IMR-90 (cell line): ENCODE measurements around the gene UNC5B. TPM values are rescaled to one million over a fixed set of nuclear protein-coding genes. Genes with fewer than 3 reads are reported as not detected.

Experiments
- ATAC-seq: fragments of 200-7000 bp; cut with Tn5 transposase; 2 replicates; pipeline ENCODE4 v1.9.1; 2020; ENCODE audit warnings: low read depth, mild to moderate bottlenecking, moderate library complexity
- BruUV-seq: library from RNA; stranded (reverse); fragments of 400-500 nt; replicated peaks from 2 replicates; lab custom pipeline; 2021; lab: Mats Ljungman, UMichigan
- CTCF ChIA-PET: fragments of 300-600 bp; formaldehyde crosslinking; extraction: SDS; loops from one replicate; lab custom pipeline; 2021; ENCODE audit warnings: antibody characterized with exemption; lab: Yijun Ruan, JAX
- POLR2A ChIA-PET: fragments of 300-600 bp; sonication (Branson Sonifier 250); formaldehyde crosslinking; loops from one replicate; lab custom pipeline; 2022; ENCODE audit warnings: antibody characterized with exemption; ENCODE audit not compliant: unreplicated experiment; lab: Charles Lee
- DNase-seq: peaks from one replicate; pipeline ENCODE4 v3.0.0; 2013
- H2AFZ ChIP-seq: replicated peaks from 2 replicates; pipeline ENCODE3; 2013; ENCODE audit warnings: low read length, mild to moderate bottlenecking; ENCODE audit not compliant: poor library complexity
- H2AK5ac ChIP-seq: 2 replicates; pipeline ENCODE4 v1.6.1; 2013; ENCODE audit warnings: low read depth, low read length, inconsistent platforms
- H2AK9ac ChIP-seq: replicated peaks from 2 replicates; pipeline ENCODE3; 2013; ENCODE audit warnings: mild to moderate bottlenecking, low read depth, low read length, moderate library complexity; ENCODE audit not compliant: poor library complexity
- H2BK120ac ChIP-seq: 2 replicates; pipeline ENCODE4 v1.6.1; 2013; ENCODE audit warnings: low read depth, low read length, inconsistent platforms
- H2BK15ac ChIP-seq: 3 replicates; pipeline ENCODE4 v1.6.1; 2013; ENCODE audit warnings: low read depth, low read length, inconsistent platforms
- H2BK20ac ChIP-seq: 2 replicates; pipeline ENCODE4 v1.6.1; 2013; ENCODE audit warnings: low read depth, mild to moderate bottlenecking, inconsistent platforms, low read length, moderate library complexity
- H2BK5ac ChIP-seq: 2 replicates; pipeline ENCODE4 v1.6.1; 2013; ENCODE audit warnings: mild to moderate bottlenecking, low read depth, low read length, inconsistent platforms; ENCODE audit not compliant: poor library complexity, severe bottlenecking
- H3K14ac ChIP-seq: replicated peaks from 2 replicates; pipeline ENCODE4 v1.6.1; 2013; ENCODE audit warnings: low read depth, low read length, inconsistent platforms
- H3K18ac ChIP-seq: 2 replicates; pipeline ENCODE4 v1.6.1; 2013; ENCODE audit warnings: low read depth, low read length, control low read depth
- H3K23ac ChIP-seq: 2 replicates; pipeline ENCODE4 v1.6.1; 2013; ENCODE audit warnings: low read depth, low read length, inconsistent platforms
- H3K27ac ChIP-seq: 2 replicates; pipeline ENCODE4 v1.5.1; 2013; ENCODE audit warnings: mild to moderate bottlenecking, control low read depth, low read length; ENCODE audit not compliant: insufficient read depth
- H3K27me3 ChIP-seq: 2 replicates; pipeline ENCODE4 v1.6.1; 2013; ENCODE audit warnings: low read length; ENCODE audit not compliant: control insufficient read depth, insufficient read depth
- H3K36me3 ChIP-seq: 2 replicates; pipeline ENCODE4 v1.6.1; 2013; ENCODE audit warnings: low read length, mixed read lengths; ENCODE audit not compliant: control insufficient read depth, insufficient read depth
- H3K4ac ChIP-seq: 2 replicates; pipeline ENCODE4 v1.6.1; 2013; ENCODE audit warnings: low read depth, low read length, inconsistent platforms
- H3K4me1 ChIP-seq: 2 replicates; pipeline ENCODE4 v1.6.1; 2013; ENCODE audit warnings: low read length, mixed read lengths; ENCODE audit not compliant: control insufficient read depth, insufficient read depth
- H3K4me2 ChIP-seq: 2 replicates; pipeline ENCODE4 v1.6.1; 2013; ENCODE audit warnings: low read depth, mild to moderate bottlenecking, control low read depth, low read length, moderate library complexity
- H3K4me3 ChIP-seq: 2 replicates; pipeline ENCODE4 v1.5.1; 2013; ENCODE audit warnings: low read depth, mild to moderate bottlenecking, control low read depth, low read length, moderate library complexity; ENCODE audit not compliant: insufficient read depth
- H3K56ac ChIP-seq: 2 replicates; pipeline ENCODE4 v1.6.1; 2013; ENCODE audit warnings: low read length, inconsistent platforms; ENCODE audit not compliant: insufficient read depth; ENCODE audit errors: extremely low read depth
- H3K79me1 ChIP-seq, 2 experiments: 2 replicates each; pipeline ENCODE4 v1.6.1; 2013; ENCODE audit warnings: low read length in 2 of 2, inconsistent platforms in 1 of 2, low read depth in 1 of 2
- H3K9ac ChIP-seq: 2 replicates; pipeline ENCODE4 v1.6.1; 2013; ENCODE audit warnings: low read depth, low read length, control low read depth
- H3K9me1 ChIP-seq: 2 replicates; pipeline ENCODE4 v1.6.1; 2013; ENCODE audit warnings: low read length, inconsistent platforms; ENCODE audit not compliant: insufficient read depth
- H3K9me3 ChIP-seq: 2 replicates; pipeline ENCODE4 v1.6.1; 2013; ENCODE audit warnings: low read length; ENCODE audit not compliant: control insufficient read depth, insufficient read depth
- H4K20me1 ChIP-seq: 2 replicates; pipeline ENCODE4 v1.6.1; 2013; ENCODE audit warnings: low read length, inconsistent platforms; ENCODE audit not compliant: insufficient read depth
- H4K5ac ChIP-seq: 2 replicates; pipeline ENCODE4 v1.6.1; 2013; ENCODE audit warnings: mild to moderate bottlenecking, low read depth, low read length, control low read depth
- H4K8ac ChIP-seq, 2 experiments: 2 replicates each; pipeline ENCODE4 v1.6.1; 2013; ENCODE audit warnings: low read depth in 2 of 2, low read length in 2 of 2, control low read depth in 1 of 2, inconsistent platforms in 1 of 2
- H4K91ac ChIP-seq: 2 replicates; pipeline ENCODE4 v1.6.1; 2013; ENCODE audit warnings: low read depth, low read length, inconsistent platforms; ENCODE audit not compliant: insufficient read depth
- BHLHE40 ChIP-seq: fragments of 150-350 bp; IDR thresholded peaks from 2 replicates; pipeline ENCODE4 v1.6.1; 2016; ENCODE audit warnings: mild to moderate bottlenecking, low read depth, low read length
- CEBPB ChIP-seq: IDR thresholded peaks from 2 replicates; pipeline ENCODE4 v1.6.1; 2012; ENCODE audit warnings: low read depth, low read length, improper control_type of control experiment
- CHD1 ChIP-seq: IDR thresholded peaks from 2 replicates; pipeline ENCODE4 v1.6.1; 2012; ENCODE audit warnings: low read depth, low read length, improper control_type of control experiment
- CTCF ChIP-seq: conservative IDR thresholded peaks from 2 replicates; pipeline ENCODE4 v1.5.1; 2012; ENCODE audit warnings: mild to moderate bottlenecking, low read depth, low read length, improper control_type of control experiment
- MAFK ChIP-seq: IDR thresholded peaks from 2 replicates; pipeline ENCODE4 v1.6.1; 2012; ENCODE audit warnings: low read depth, low read length, improper control_type of control experiment
- MAZ ChIP-seq: IDR thresholded peaks from 2 replicates; pipeline ENCODE4 v1.6.1; 2012; ENCODE audit warnings: low read depth, mild to moderate bottlenecking, low read length, improper control_type of control experiment, moderate library complexity, borderline replicate concordance
- MXI1 ChIP-seq: IDR thresholded peaks from 2 replicates; pipeline ENCODE4 v1.6.1; 2012; ENCODE audit warnings: low read depth, mild to moderate bottlenecking, low read length, moderate library complexity, borderline replicate concordance
- RCOR1 ChIP-seq: IDR thresholded peaks from 2 replicates; pipeline ENCODE4 v1.6.1; 2012; ENCODE audit warnings: mild to moderate bottlenecking, low read length, improper control_type of control experiment; ENCODE audit not compliant: insufficient replicate concordance
- RFX5 ChIP-seq: IDR thresholded peaks from 2 replicates; pipeline ENCODE4 v1.8.0; 2012; ENCODE audit warnings: low read depth, mild to moderate bottlenecking, low read length, moderate library complexity
- SMC3 ChIP-seq: fragments of 150-350 bp; IDR thresholded peaks from 2 replicates; pipeline ENCODE4 v1.6.1; 2016; ENCODE audit warnings: low read depth, mild to moderate bottlenecking, antibody characterized with exemption, low read length, moderate library complexity
- WGBS, 2 experiments: methylation state at CpG; one replicate each; pipeline versions ENCODE4 v1.1.5 to v1.1.7; 2013; ENCODE audit warnings: missing lambda C conversion rate in 2 of 2; ENCODE audit not compliant: insufficient read length in 1 of 2; ENCODE audit errors: extremely low coverage in 2 of 2; 5-methylcytosine and 5-hydroxymethylcytosine counted together
- dilution Hi-C: fragments of 300-500 bp; cut with HindIII; formaldehyde crosslinking; loops from one replicate; pipeline ENCODE4 v1.14.3; 2018; ENCODE audit warnings: low sequenced_read_pairs; ENCODE audit not compliant: unreplicated experiment
- in situ Hi-C: fragments of 300-500 bp; cut with MboI; formaldehyde crosslinking; loops from 3 replicates; pipeline ENCODE4 v1.14.3; 2019; ENCODE audit warnings: low sequenced_read_pairs, inconsistent platforms, mixed read lengths
- intact Hi-C: fragments of 100-400 bp; cut with micrococcal nuclease; formaldehyde crosslinking; loops from 2 replicates; pipeline ENCODE4 v1.10.0; 2022
- polyA plus RNA-seq, 3 experiments: library from polyadenylated mRNA; depleted of rRNA; stranded (reverse); fragments of >200 nt; gene quantifications; 2 replicates each; pipeline ENCODE4 v1.2.3, GENCODE V29; 2012; ENCODE audit warnings: low replicate concordance in 1 of 3
- total RNA-seq: library from RNA; depleted of rRNA; stranded (reverse); fragments of >200 nt; gene quantifications from 2 replicates; pipeline ENCODE4 v1.2.3, GENCODE V29; 2012

UNC5B gene
- total and polyA plus RNA-seq, 2 of the 4 experiments (the other 2 are of a cell fraction) = 1.6 to 4.2 TPM

GRCh38 chr10:71331736-71332135 is 119.4 kb downstream of the UNC5B start:
- BruUV-seq = no TSS peak
- H4K8ac ChIP-seq = no peak overlapping the region
- intact Hi-C loops (no loop called here), in situ Hi-C loops (no loop called here), dilution Hi-C loops (no loop called here)
- no peak overlapping the region for H2BK5ac ChIP-seq
- H3K18ac ChIP-seq = no peak overlapping the region
- POLR2A ChIA-PET = no interaction called here
- TF ChIP-seq RFX5 (no peak), CEBPB (no peak), MXI1 (no peak), SMC3 (no peak), CHD1 (no peak), RCOR1 (no peak), CTCF (no peak), MAZ (no peak), MAFK (no peak), BHLHE40 (no peak)
- no peak overlapping the region for H2AFZ ChIP-seq
- no CpG with 5 or more reads among the region's 4 CpGs for WGBS, 2 experiments
- no peak overlapping the region for H2BK15ac ChIP-seq
- no peak overlapping the region for H4K91ac ChIP-seq
- no peak overlapping the region for H3K4me2 ChIP-seq
- H3K9me1 ChIP-seq = no peaks in the 10 kb centered on the region
- no peak overlapping the region for H3K27ac ChIP-seq
- H2AK9ac ChIP-seq = no peak overlapping the region
- no peak overlapping the region for H3K9ac ChIP-seq
- no peaks in the 10 kb centered on the region for H3K9me3 ChIP-seq
- no peak overlapping the region for H2BK120ac ChIP-seq
- no peak overlapping the region for H3K4me3 ChIP-seq
- H3K23ac ChIP-seq = no peak overlapping the region
- no peaks in the 10 kb centered on the region; the same call in 1 of the 2 replicates for H3K27me3 ChIP-seq
- H3K79me1 ChIP-seq = no peaks in the 10 kb centered on the region
- no peaks in the 10 kb centered on the region; the same call in 1 of the 2 replicates for H3K4me1 ChIP-seq
- H3K56ac ChIP-seq = no peak overlapping the region
- DNase-seq (no peak), ATAC-seq (no peak)
- CTCF ChIA-PET = interaction anchor here (2.2 kb wide), 1 partner anchor 13 kb away, joined by 8 read pairs; the partner anchor contains the start of gene SLC29A3
- H4K5ac ChIP-seq = no peak overlapping the region
- H3K14ac ChIP-seq = no peak overlapping the region
- no peaks in the 10 kb centered on the region for H4K20me1 ChIP-seq
- no peak overlapping the region for H2AK5ac ChIP-seq
- no peak overlapping the region for H3K4ac ChIP-seq
- H2BK20ac ChIP-seq = no peak overlapping the region
- no peaks in the 10 kb centered on the region for H3K36me3 ChIP-seq
